Activated naive CD4-positive, alpha-beta T cell treated with anti-CD3 and anti-CD28 coated beads for 36 hours (primary cell): ENCODE measurements around the gene CNOT8. TPM values are rescaled to one million over a fixed set of nuclear protein-coding genes. Genes with fewer than 3 reads are reported as not detected.
"Not testable (repeated sequence)": the region's sequence is repeated elsewhere in the genome, so short reads cannot be mapped to it uniquely, and the experiment has no call there.

Experiments used
- CTCF ChIA-PET: fragments of 350-600 bp; sonication (Branson Sonifier 250); formaldehyde crosslinking; loops from one replicate; lab custom pipeline; 2021; ENCODE audit warnings: antibody characterized with exemption; lab: Charles Lee
- DNase-seq: peaks from one replicate; pipeline ENCODE4 v3.0.0-alpha.2; 2020
- H3K27ac Mint-ChIP-seq: one replicate; pipeline ENCODE4 v1.8.0; 2021; ENCODE audit warnings: mild to moderate bottlenecking, mixed read lengths
- H3K27me3 Mint-ChIP-seq: one replicate; pipeline ENCODE4 v1.8.0; 2021; ENCODE audit warnings: low read depth, mixed read lengths
- H3K36me3 Mint-ChIP-seq: one replicate; pipeline ENCODE4 v1.8.0; 2021; ENCODE audit warnings: low read depth, mixed read lengths
- H3K4me1 Mint-ChIP-seq: one replicate; pipeline ENCODE4 v1.8.0; 2021; ENCODE audit warnings: low read depth, mixed read lengths
- H3K4me3 Mint-ChIP-seq: one replicate; pipeline ENCODE4 v1.8.0; 2021; ENCODE audit warnings: mild to moderate bottlenecking, moderate library complexity, mixed read lengths
- H3K9me3 Mint-ChIP-seq: one replicate; pipeline ENCODE4 v1.8.0; 2021; ENCODE audit warnings: mixed read lengths
- intact Hi-C: fragments of 100-400 bp; cut with micrococcal nuclease; formaldehyde crosslinking; loops from one replicate; pipeline ENCODE4 v1.15.1; 2023
- microRNA-seq: library from miRNA; unstranded; fragments of <30 nt; microRNA quantifications from one replicate; pipeline ENCODE4 v1.2.0, GENCODE V29; 2022; ENCODE audit warnings: borderline microRNAs expressed, borderline replicate concordance
- total RNA-seq, 2 experiments: library from RNA; stranded (reverse); gene quantifications; one replicate each; pipeline ENCODE4 v1.2.3, GENCODE V29; 2021

The CNOT8 gene
- total RNA-seq, 2 experiments from 2014 or later, result 63.5 to 65.3 TPM

DNA sequence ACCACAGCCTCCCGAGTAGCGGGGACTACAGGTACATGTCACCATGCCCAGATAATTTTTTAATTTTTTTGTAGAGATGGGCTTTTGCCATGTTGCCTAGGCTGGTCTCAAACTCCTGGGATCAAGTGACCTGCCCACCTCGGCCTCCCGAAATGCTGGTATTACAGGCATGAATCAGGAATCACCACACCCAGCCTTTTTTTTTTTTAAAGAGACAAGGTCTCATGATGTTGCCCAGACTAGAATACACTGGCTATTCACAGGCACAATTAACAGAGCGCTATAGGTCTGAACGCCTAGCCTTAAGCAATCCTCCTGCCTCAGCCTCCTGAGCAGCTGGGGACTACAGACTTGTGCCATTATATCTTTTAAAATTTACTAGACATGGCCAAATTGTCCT is 43.5 kb downstream of the CNOT8 start:
- no peak overlapping the region for H3K4me3 Mint-ChIP-seq
- H3K36me3 Mint-ChIP-seq, result peaks cover 45% of the 10 kb centered on the region
- CTCF ChIA-PET, result no interaction called here
- no peaks in the 10 kb centered on the region for H3K27me3 Mint-ChIP-seq
- no peaks in the 10 kb centered on the region for H3K9me3 Mint-ChIP-seq
- intact Hi-C loops, result no loop called here
- no peaks in the 10 kb centered on the region for H3K4me1 Mint-ChIP-seq
- no peak overlapping the region for H3K27ac Mint-ChIP-seq
- no peak for DNase-seq

GRCh38 chr5:154905601-154906000 is 47.2 kb downstream of the CNOT8 start:
- H3K9me3 Mint-ChIP-seq, H3K4me1 Mint-ChIP-seq, H3K27ac Mint-ChIP-seq, H3K4me3 Mint-ChIP-seq, H3K27me3 Mint-ChIP-seq, intact Hi-C loops, DNase-seq: not testable (repeated sequence)
- CTCF ChIA-PET, result interaction anchor here (1.5 kb wide), 1 partner anchor 255 kb away, joined by 5 read pairs; no protein-coding TSS in a partner anchor
- peaks cover 33% of the 10 kb centered on the region for H3K36me3 Mint-ChIP-seq

- no peaks in the 10 kb centered on the region for H3K9me3 Mint-ChIP-seq
- H3K27ac Mint-ChIP-seq, result no peak overlapping the region
- H3K36me3 Mint-ChIP-seq, result peaks cover 35% of the 10 kb centered on the region
- no peak overlapping the region for H3K4me3 Mint-ChIP-seq
- no peaks in the 10 kb centered on the region for H3K27me3 Mint-ChIP-seq
- no peak for DNase-seq
- intact Hi-C loops, result no loop called here
- CTCF ChIA-PET, result interaction anchor here (1.0 kb wide), 1 partner anchor 267 kb away, joined by 3 read pairs; no protein-coding TSS in a partner anchor
- H3K4me1 Mint-ChIP-seq, result no peaks in the 10 kb centered on the region
These were observed 58.4 kb downstream of the CNOT8 start for GRCh38 chr5:154916874-154917273.

GRCh38 chr5:154917757-154918156 is 59.3 kb downstream of the CNOT8 start:
- Mint-ChIP-seq H3K9me3 (no peaks in the 10 kb centered on the region), H3K4me3 (no peak overlapping the region), H3K4me1 (no peaks in the 10 kb centered on the region), H3K27me3 (no peaks in the 10 kb centered on the region), H3K27ac (no peak overlapping the region), H3K36me3 (peaks cover 28% of the 10 kb centered on the region)
- intact Hi-C loops, result no loop called here
- DNase-seq, result no peak
- CTCF ChIA-PET, result no interaction called here

DNA sequence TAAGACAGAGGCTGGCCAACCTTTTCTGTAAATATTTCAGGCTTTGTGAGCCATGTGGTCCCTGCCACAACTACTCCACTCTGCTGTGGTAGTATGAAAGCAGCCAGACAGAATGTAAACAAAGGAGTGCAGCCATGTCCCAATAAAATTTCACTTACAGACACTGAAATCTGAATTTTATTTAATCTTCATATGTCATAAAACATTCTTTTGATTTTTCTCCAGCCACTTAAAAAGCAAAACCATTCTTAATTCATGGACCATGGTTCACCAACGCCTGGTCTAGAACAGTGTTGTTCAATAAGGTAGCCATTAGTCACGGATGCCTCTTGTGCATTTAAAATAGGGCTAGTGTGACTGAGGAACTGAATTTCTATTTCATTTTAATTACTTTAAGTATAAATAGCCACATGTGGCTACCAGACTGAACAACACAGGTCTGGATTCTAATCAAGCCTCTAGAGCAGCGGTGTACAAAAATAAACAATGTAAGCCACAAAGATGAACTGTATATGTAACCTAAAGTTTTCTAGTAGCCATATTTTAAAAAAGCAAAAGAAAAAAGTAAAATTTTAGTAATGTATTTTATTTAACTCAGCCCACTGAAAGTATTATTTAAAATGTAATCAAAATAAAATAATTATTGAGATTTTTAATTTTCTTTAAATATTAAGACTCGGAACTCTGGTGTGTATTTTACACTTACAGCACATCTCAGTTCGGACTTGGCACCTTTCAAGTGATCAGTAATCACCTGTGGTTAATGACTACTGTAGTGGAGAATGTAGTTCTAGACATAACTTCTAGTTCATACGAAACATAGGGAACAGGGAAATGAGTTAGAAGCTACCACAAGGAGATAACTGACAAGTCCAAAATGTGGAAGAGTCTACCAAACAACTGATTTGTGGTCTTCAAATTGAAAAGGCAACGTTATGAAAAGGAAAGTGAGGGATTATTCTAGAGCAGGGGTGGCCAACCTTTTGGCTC is 65.3 kb downstream of the CNOT8 start:
- no peak for DNase-seq
- CTCF ChIA-PET, result interaction anchor here (0.6 kb wide), 1 partner anchor 257 kb away, joined by 3 read pairs; no protein-coding TSS in a partner anchor
- no peaks in the 10 kb centered on the region for H3K4me1 Mint-ChIP-seq
- H3K9me3 Mint-ChIP-seq, result no peaks in the 10 kb centered on the region
- H3K27me3 Mint-ChIP-seq, result no peaks in the 10 kb centered on the region
- H3K4me3 Mint-ChIP-seq, result no peak overlapping the region
- no peak overlapping the region for H3K27ac Mint-ChIP-seq
- intact Hi-C loops, result no loop called here
- H3K36me3 Mint-ChIP-seq, result peaks cover 37% of the 10 kb centered on the region

Small RNA genes within 50 kb of the gene (microRNA-seq; reads per million reads assigned to microRNA genes)
- gene MIR378H, result not detected

Other genes with a start within 250 kb of the CNOT8 start
- 100 to 1,000 TPM; 200 to 203 TPM for gene LARP1, start 103.2 kb upstream of the CNOT8 start, total RNA-seq
- gene FAXDC2, start 8.0 kb upstream of the CNOT8 start, total RNA-seq, result not detected
- 10 to 100 TPM; 20.1 to 23.3 TPM for gene GEMIN5, start 79.6 kb downstream of the CNOT8 start, total RNA-seq
- 10 to 100 TPM; 88.3 to 92.2 TPM for gene MRPL22, start 82.4 kb downstream of the CNOT8 start, total RNA-seq
- under 1 TPM; 0.05 to 0.10 TPM for gene KIF4B, start 155.1 kb downstream of the CNOT8 start, total RNA-seq